ENCODE results near the gene AFF3. TPM values are rescaled to one million over a fixed set of nuclear protein-coding genes. Genes with fewer than 3 reads are reported as not detected.

AFF3 gene
- total RNA-seq, 4 donors from 2014 or later, result 9.0 to 20.2 (median 14.5) TPM

DNA sequence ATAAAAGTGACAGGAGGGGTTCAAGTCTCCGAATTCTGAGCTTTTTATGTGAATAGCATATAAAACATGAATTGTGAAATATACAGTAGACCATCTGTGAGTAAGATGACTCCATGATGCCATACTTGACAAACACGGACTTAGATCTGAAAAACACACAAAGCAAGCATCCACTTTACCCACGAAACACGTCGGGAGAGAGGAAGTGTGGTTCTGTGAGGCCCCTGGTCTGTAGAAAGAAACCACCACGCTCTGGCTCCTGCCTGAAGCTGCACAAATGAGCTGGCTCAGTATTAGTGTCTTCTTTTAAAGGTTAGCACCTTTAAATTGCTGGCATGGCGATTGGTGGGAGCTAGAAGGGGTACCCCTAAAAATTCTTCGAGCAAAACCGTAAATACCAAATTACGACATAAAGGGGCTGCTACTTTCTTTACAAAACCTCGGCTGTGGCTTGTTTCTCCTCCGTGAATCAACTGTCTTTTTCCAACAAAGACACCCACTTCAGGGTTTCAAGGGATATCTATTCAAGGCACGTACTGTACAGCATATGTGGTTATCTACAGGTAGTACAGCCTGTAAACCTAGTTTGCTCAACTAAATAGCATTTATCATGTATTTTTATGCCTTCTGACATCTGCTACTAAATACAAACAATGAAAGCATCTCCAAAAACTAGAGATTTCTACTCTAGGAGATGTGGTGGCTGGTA, 70.9 kb downstream of the AFF3 start:
- no peak for DNase-seq
- Histone ChIP-seq H3K4me1 (peaks cover 0 to 7% (median 2%) of the 10 kb centered on the region in 4 donors), H3K27me3 (no peaks in the 10 kb centered on the region), H3K27ac (no peak overlapping the region), H3K9me3 (no peaks in the 10 kb centered on the region), H3K36me3 (no peaks in the 10 kb centered on the region), H3K4me3 (no peak overlapping the region)
- in situ Hi-C loops (cut with MboI; ENCODE audit: low pct_ligation_motif_present in 1 of 4, low pct_unique_long_range_greater_than_20kb in 1 of 4, low sequenced_read_pairs in 3 of 4) (no loop called here), intact Hi-C loops (cut with DNase I; ENCODE audit: low total_unique reads) (no loop called here)
- TF ChIP-seq, protein P1, sequence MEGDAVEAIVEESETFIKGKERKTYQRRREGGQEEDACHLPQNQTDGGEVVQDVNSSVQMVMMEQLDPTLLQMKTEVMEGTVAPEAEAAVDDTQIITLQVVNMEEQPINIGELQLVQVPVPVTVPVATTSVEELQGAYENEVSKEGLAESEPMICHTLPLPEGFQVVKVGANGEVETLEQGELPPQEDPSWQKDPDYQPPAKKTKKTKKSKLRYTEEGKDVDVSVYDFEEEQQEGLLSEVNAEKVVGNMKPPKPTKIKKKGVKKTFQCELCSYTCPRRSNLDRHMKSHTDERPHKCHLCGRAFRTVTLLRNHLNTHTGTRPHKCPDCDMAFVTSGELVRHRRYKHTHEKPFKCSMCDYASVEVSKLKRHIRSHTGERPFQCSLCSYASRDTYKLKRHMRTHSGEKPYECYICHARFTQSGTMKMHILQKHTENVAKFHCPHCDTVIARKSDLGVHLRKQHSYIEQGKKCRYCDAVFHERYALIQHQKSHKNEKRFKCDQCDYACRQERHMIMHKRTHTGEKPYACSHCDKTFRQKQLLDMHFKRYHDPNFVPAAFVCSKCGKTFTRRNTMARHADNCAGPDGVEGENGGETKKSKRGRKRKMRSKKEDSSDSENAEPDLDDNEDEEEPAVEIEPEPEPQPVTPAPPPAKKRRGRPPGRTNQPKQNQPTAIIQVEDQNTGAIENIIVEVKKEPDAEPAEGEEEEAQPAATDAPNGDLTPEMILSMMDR (IDR thresholded peaks at IDR 0.05), result no peak
- no peak for TF ChIP-seq EP300 (IDR thresholded peaks at IDR 0.05; ENCODE audit: low read depth)
- TF ChIP-seq POLR2A (IDR thresholded peaks at IDR 0.05), result no peak
- no peak for TF ChIP-seq POLR2AphosphoS5 (IDR thresholded peaks at IDR 0.05)
- 66 to 81% methylated on average over 9 to 13 of the region's 13 CpGs for WGBS, 2 donors (ENCODE audit: low coverage in 1 of 2)

DNA sequence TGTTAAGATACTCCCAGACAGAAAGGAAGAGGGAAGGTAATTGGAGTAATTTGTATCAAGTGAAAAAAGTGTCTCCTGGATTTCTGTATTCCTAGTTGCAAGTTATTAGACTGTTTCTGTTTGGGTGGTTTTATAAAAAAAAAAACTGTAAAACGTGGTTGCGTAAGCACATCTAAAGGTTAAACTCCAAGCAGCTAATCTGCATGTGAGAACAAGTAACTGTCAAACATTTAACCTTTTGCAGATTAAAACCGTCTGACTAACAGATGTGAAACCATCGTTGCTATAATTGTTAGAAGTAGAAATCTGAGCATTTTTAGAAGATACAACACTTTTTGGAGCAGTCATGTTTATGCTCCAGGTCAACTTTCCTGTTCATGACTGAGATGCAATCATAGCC, 72.3 kb downstream of the AFF3 start:
- no peaks in the 10 kb centered on the region for H3K9me3 ChIP-seq
- no peaks in the 10 kb centered on the region for H3K27me3 ChIP-seq
- intact Hi-C loops (cut with DNase I; ENCODE audit: low total_unique reads), result no loop called here
- H3K4me1 ChIP-seq, result peaks cover 0 to 11% (median 2%) of the 10 kb centered on the region in 4 donors
- no peak overlapping the region for H3K27ac ChIP-seq
- TF ChIP-seq, protein P1 (IDR thresholded peaks at IDR 0.05), result no peak
- no peak for TF ChIP-seq EP300 (IDR thresholded peaks at IDR 0.05; ENCODE audit: low read depth)
- no peak for TF ChIP-seq POLR2AphosphoS5 (IDR thresholded peaks at IDR 0.05)
- no peak for TF ChIP-seq POLR2A (IDR thresholded peaks at IDR 0.05)
- H3K36me3 ChIP-seq, result no peaks in the 10 kb centered on the region
- in situ Hi-C loops (cut with MboI; ENCODE audit: low pct_ligation_motif_present in 1 of 4, low pct_unique_long_range_greater_than_20kb in 1 of 4, low sequenced_read_pairs in 3 of 4), result no loop called here
- 16 to 30% methylated on average over 4 of the region's 4 CpGs for whole genome bisulfite sequencing, 2 donors (ENCODE audit: low coverage in 1 of 2)
- no peak overlapping the region for H3K4me3 ChIP-seq
- DNase-seq, result no peak

DNA sequence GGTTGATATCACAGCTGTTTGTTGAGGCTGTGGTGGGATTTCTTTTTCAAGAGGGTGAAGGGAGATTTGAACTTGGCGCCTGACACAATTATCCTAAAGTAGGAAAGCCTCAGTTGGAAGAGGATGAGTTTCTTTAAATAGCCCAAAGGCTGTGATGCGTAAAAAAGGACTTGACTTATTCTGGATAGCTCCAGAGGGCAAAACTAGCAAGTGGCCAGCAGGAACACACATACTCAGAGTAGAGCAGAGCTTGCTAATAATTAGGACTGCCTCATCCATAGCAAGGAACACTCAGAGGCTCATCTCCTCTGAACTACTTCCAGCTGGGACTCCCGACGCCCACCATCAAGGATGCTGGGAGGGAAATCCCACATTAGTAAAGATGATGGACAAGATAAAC, 74.0 kb downstream of the AFF3 start:
- Histone ChIP-seq H3K4me3 (no peak overlapping the region), H3K27me3 (no peaks in the 10 kb centered on the region), H3K36me3 (no peaks in the 10 kb centered on the region), H3K4me1 (peaks cover 0 to 11% (median 2%) of the 10 kb centered on the region in 4 donors), H3K9me3 (no peaks in the 10 kb centered on the region), H3K27ac (peak overlapping the region in 1 of 4 donors; percentile 9)
- TF ChIP-seq POLR2A (IDR thresholded peaks at IDR 0.05) (no peak), POLR2AphosphoS5 (IDR thresholded peaks at IDR 0.05) (no peak), EP300 (IDR thresholded peaks at IDR 0.05; ENCODE audit: low read depth) (no peak)
- TF ChIP-seq, protein P1 (IDR thresholded peaks at IDR 0.05), result no peak
- DNase-seq, result no peak
- intact Hi-C loops (cut with DNase I; ENCODE audit: low total_unique reads) (no loop called here), in situ Hi-C loops (cut with MboI; ENCODE audit: low pct_ligation_motif_present in 1 of 4, low pct_unique_long_range_greater_than_20kb in 1 of 4, low sequenced_read_pairs in 3 of 4) (no loop called here)
- 84 to 100% methylated on average over 3 to 4 of the region's 4 CpGs for WGBS, 2 donors (ENCODE audit: low coverage in 1 of 2)

DNA sequence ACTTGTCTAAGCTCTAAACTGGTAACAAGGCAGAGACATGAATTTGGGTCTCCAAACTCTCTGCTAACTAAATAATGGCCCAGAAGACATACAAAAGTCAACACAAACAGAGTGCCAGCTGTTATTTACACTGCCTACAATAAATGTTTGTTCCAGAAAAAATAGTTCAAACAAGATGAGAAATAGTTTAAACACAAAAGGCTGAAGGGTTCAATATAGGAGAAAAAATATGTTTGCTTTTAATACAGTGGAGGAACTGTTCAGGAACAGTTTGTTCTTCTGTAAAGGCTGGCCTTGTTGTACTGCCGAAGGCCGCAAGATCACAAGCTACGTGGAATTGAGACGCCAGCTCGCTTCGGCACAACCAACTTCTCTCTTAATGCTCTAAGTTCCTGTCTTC, 74.6 kb downstream of the AFF3 start:
- intact Hi-C loops (cut with DNase I; ENCODE audit: low total_unique reads), result no loop called here
- WGBS, 2 donors (ENCODE audit: low coverage in 1 of 2), result 56 to 71% methylated on average over 3 to 6 of the region's 6 CpGs

More for the DNA sequence above, 74.6 kb downstream of the AFF3 start:
- in situ Hi-C loops (cut with MboI; ENCODE audit: low pct_ligation_motif_present in 1 of 4, low pct_unique_long_range_greater_than_20kb in 1 of 4, low sequenced_read_pairs in 3 of 4), result no loop called here
- Histone ChIP-seq H3K9me3 (no peaks in the 10 kb centered on the region), H3K4me1 (peaks cover 0 to 11% (median 2%) of the 10 kb centered on the region in 4 donors), H3K27ac (no peak overlapping the region), H3K4me3 (no peak overlapping the region), H3K27me3 (no peaks in the 10 kb centered on the region), H3K36me3 (no peaks in the 10 kb centered on the region)
- DNase-seq, result no peak
- TF ChIP-seq, protein P1 (IDR thresholded peaks at IDR 0.05), result no peak
- TF ChIP-seq POLR2A (IDR thresholded peaks at IDR 0.05), result no peak
- TF ChIP-seq EP300 (IDR thresholded peaks at IDR 0.05; ENCODE audit: low read depth), result no peak
- no peak for TF ChIP-seq POLR2AphosphoS5 (IDR thresholded peaks at IDR 0.05)
